ENCODE measurements around the gene CHD5. TPM values are rescaled to one million over a fixed set of nuclear protein-coding genes. Genes with fewer than 3 reads are reported as not detected.

CHD5 gene
- total RNA-seq, 1 experiment from 2014 or later = 2.4 TPM

- Mint-ChIP-seq H3K36me3 (no peaks in the 10 kb centered on the region), H3K9me3 (peaks cover 22% of the 10 kb centered on the region), H3K27me3 (ENCODE audit: low read depth) (peaks cover 5% of the 10 kb centered on the region), H3K27ac (no peak overlapping the region), H3K4me3 (no peak overlapping the region), H3K4me1 (no peaks in the 10 kb centered on the region)
- ATAC-seq (no peak), DNase-seq (ENCODE audit: low spot score) (no peak)
- TF ChIP-seq ZBTB43 (CRISPR knock-in tag; IDR thresholded peaks at IDR 0.05) = no peak
- TF ChIP-seq ATF2 (CRISPR knock-in tag; IDR thresholded peaks at IDR 0.05; ENCODE audit: borderline replicate concordance, low read depth) = no peak
- TF ChIP-seq ZNF396 (CRISPR knock-in tag; IDR thresholded peaks at IDR 0.05; ENCODE audit: borderline replicate concordance) = no peak
- no peak for TF ChIP-seq CTCF (IDR thresholded peaks at IDR 0.05)
- no peak for TF ChIP-seq MXD4 (CRISPR knock-in tag; IDR thresholded peaks at IDR 0.05; ENCODE audit: borderline replicate concordance)
- TF ChIP-seq MYBL2 (CRISPR knock-in tag; IDR thresholded peaks at IDR 0.05) = no peak
- no peak for TF ChIP-seq ETV6 (CRISPR knock-in tag; IDR thresholded peaks at IDR 0.05)
- TF ChIP-seq NR3C1 (CRISPR knock-in tag; conservative IDR thresholded peaks at IDR 0.05; ENCODE audit: low read depth) = no peak
- TF ChIP-seq AR (CRISPR knock-in tag; IDR thresholded peaks at IDR 0.05) = no peak
- no peak for TF ChIP-seq ZNF232 (CRISPR knock-in tag; IDR thresholded peaks at IDR 0.05)
- TF ChIP-seq NR2C2 (CRISPR knock-in tag; IDR thresholded peaks at IDR 0.05) = no peak
- no peak for TF ChIP-seq ZBTB21 (CRISPR knock-in tag; IDR thresholded peaks at IDR 0.05; ENCODE audit: borderline replicate concordance)
- no peak for TF ChIP-seq ZNF423 (CRISPR knock-in tag; IDR thresholded peaks at IDR 0.05)
- no peak for TF ChIP-seq PRDM15 (CRISPR knock-in tag; IDR thresholded peaks at IDR 0.05)
- no peak for TF ChIP-seq FOXP1 (CRISPR knock-in tag; IDR thresholded peaks at IDR 0.05; ENCODE audit: borderline replicate concordance)
- ChIA-PET CTCF (no interaction called here), POLR2A (no interaction called here)
Measured at GRCh38 chr1:6117624-6118023, 62.5 kb downstream of the CHD5 start.

- H3K4me1 Mint-ChIP-seq = no peaks in the 10 kb centered on the region
- POLR2A ChIA-PET = no interaction called here
- TF ChIP-seq TCF7 (CRISPR knock-in tag; IDR thresholded peaks at IDR 0.05; ENCODE audit: low read depth) (no peak), PRDM15 (CRISPR knock-in tag; IDR thresholded peaks at IDR 0.05) (no peak), MAX (CRISPR knock-in tag; IDR thresholded peaks at IDR 0.05) (no peak), NR1H2 (CRISPR knock-in tag; IDR thresholded peaks at IDR 0.05) (no peak), CDX4 (CRISPR knock-in tag; IDR thresholded peaks at IDR 0.05; ENCODE audit: borderline replicate concordance) (no peak)
Measured at GRCh38 chr1:6117064-6117463, 63.1 kb downstream of the CHD5 start.

More at GRCh38 chr1:6117064-6117463, 63.1 kb downstream of the CHD5 start:
- CTCF ChIA-PET = no interaction called here
- no peaks in the 10 kb centered on the region for H3K36me3 Mint-ChIP-seq
- H3K9me3 Mint-ChIP-seq = peaks cover 22% of the 10 kb centered on the region
- H3K27ac Mint-ChIP-seq = no peak overlapping the region
- DNase-seq (ENCODE audit: low spot score) = no peak
- H3K27me3 Mint-ChIP-seq (ENCODE audit: low read depth) = peaks cover 5% of the 10 kb centered on the region
- no peak for ATAC-seq
- H3K4me3 Mint-ChIP-seq = no peak overlapping the region
